ENCODE data around the gene MYMK.

Gene MYMK

GRCh38 chr9:133505186-133505830 is 19.5 kb downstream of the MYMK start:
- no peak for DNase-seq (ENCODE audit: low read depth, low spot score)

DNA sequence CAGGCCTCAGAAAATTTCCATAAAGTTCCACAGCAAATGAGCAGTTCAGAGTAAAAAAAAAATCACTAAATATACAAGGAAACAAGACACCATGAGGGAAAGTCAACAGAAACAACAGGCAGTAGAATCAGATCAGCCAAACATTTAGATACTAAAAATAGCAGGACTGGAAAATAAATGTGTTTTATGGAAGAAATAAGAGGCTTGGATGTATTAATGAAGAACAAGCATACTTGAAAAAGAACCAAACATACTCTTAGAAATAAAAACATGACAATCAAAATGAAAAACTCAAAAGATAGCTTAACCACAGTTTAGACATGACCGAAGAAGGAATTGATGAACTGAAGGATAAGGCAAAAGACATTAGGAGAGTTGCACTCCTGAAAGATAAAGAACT is 22.6 kb downstream of the MYMK start:
- DNase-seq (ENCODE audit: low read depth, low spot score), result no peak

DNA sequence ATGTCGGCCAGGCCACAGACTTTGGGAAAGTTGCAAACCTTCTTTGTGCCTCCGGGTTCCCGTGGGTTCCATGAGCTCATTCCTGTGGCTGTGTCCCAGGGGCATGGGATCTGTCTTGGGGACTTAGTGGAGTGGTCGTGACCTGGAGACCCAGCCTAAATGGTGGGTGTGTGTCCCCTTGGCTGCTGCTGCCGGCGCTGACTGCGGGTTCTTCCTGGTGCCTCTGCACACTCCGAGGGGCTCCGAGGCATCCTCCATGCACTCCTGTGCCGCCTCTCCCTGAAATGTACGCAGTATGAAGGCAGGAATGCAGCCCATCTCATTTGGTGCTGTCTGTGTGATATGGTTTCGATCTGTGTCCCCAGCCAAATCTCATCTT is 24.9 kb downstream of the MYMK start:
- no peak for DNase-seq (ENCODE audit: low read depth, low spot score)

DNA sequence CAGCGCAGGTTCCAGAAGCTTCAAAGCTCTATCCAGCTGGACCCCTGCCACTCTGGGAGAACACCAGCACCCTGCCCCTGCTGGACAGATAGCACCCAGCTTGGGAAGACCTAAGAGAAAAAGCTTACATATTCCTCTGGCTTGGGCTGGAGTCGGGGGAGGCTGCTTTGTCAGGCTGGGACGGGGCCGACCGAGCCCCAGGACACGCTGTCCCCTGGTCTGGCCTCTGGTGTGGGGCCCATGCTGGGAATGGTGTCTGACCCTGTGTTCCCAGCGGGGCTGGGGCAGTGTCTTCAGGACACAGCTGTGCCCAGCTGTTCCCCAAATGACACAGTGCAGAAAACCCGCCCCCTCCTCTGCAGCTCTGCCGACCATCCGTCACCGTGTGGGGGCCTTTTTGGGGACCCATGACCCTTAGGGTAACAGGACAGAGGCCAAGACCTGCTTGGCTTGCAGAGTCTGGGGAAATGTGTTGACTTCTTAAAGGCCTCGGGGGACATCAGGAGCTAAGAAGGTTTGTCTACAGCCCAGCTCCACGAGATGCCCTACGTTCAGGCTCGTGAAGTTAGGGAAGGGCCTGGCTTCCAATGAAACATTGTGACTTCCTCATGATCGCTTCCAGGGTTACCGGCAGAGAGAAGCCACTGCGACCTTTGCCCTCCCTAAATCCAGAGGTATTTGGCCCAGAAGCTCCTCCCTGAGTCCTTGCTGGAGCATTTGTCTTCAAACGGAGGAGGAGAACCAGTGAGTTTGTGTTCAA is 25.4 kb downstream of the MYMK start:
- DNase-seq (ENCODE audit: low read depth, low spot score), result no peak

GRCh38 chr9:133496861-133497842 is 27.6 kb downstream of the MYMK start:
- no peak for DNase-seq (ENCODE audit: low read depth, low spot score)

- no peak for DNase-seq (ENCODE audit: low read depth, low spot score)
Measured at GRCh38 chr9:133495327-133496293, 29.1 kb downstream of the MYMK start.

GRCh38 chr9:133494636-133495326 is 30.0 kb downstream of the MYMK start:
- DNase-seq (ENCODE audit: low read depth, low spot score), result no peak

GRCh38 chr9:133493845-133494540 is 30.8 kb downstream of the MYMK start:
- DNase-seq (ENCODE audit: low read depth, low spot score), result no peak

GRCh38 chr9:133493428-133493827 is 31.3 kb downstream of the MYMK start:
- DNase-seq (ENCODE audit: low read depth, low spot score), result no peak

DNA sequence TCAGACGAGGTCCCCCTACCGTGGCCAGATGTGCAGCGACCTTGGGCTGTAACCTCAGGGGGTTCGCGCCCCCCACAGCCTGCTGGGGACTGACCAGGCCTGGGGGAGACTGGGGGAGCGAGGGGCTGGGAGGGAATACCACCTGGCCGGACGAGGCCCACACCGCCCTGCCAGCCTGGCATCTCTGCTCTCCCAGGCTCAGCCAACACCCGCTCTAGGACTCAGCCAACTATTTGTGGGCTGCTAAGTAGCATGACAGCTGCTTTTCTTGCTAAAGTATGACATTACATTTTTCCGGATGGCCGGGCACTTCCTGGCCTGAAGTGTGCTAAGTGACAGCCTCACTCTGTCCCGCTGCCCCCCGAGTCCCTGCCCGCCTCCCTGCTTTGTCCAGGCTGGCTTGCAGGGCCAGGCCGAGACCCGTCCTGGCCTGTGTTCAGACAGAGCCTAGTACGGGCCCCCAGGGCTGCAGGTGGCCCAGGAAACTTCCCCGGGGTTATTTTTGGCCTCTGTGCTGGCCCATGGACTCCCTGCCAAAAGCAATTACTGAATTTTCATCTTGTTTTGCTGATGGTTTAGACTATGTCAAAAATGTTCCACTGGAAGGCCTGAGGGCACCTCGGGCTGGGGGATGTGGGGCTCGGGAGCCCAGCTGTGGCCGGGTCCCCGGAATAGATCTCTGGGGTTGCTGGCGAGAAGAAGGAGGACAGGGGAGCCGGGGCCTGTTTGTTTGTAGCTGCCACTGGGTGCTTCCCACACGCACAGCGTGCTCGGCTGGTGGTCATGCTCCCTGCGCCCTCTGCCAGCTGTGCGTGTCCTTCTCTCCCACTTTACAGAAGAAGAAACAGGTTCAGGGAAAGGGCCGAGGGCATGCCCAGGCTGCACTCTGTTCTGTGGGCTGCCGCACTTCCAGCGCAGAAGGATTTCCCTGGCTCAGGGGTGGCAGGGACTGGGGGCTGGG is 32.4 kb downstream of the MYMK start:
- DNase-seq (ENCODE audit: low read depth, low spot score), result no peak

DNA sequence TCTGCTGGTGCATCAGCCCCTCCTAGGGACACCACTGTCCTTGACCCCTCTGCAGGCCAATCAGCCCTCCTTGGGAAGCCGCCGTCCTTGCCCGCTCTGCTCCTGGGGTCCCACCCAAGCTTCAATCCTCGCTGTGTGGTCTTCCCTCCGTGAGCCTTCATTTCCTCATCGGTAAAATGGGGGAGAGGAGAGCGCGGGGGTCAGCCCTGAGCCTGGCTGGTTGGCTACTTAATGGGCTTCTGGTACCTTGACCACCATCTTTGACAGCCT is 33.2 kb downstream of the MYMK start:
- no peak for DNase-seq (ENCODE audit: low read depth, low spot score)

DNA sequence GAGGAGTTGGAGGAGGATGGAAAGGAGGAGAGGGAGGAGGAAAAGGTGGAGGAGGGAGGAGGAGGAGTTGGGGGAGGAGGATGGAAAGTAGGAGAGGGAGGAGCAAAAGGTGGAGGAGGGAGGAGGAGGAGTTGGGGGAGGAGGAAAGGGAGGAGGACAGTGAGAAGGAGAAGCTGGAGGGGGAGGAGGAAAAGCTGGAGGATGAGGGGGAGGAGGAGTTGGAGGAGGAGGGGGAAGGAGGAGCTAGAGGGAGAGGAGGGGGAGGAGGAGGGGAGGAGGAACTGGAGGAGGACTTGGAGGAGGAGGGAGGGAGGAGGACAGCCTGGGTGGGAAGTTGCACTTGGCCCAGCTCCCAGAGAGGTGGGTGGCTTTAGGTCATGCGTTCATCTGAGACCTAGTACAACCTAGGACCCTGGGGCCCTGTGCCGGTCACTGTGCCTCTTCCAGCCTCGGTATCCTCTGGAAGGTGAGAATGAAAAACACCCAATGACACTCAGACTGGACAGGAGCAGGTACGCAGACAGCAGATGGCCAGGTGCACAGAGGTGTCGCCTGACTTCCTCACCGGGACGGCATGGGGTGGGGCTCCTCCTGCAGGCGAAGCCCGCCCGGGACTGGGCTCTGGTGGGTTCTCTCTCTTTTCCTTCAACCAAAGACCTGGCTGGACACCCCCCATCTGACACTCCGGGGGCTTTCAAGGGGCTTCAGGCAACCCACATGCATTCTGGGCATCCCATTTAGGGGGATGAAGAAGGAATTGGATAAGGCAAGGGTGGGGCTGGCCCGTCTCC is 33.7 kb downstream of the MYMK start:
- no peak for DNase-seq (ENCODE audit: low read depth, low spot score)

- no peak for DNase-seq (ENCODE audit: low read depth, low spot score)
Measured at GRCh38 chr9:133490201-133490681, 34.5 kb downstream of the MYMK start.

GRCh38 chr9:133489253-133490190 is 35.2 kb downstream of the MYMK start:
- DNase-seq (ENCODE audit: low read depth, low spot score), result no peak

DNA sequence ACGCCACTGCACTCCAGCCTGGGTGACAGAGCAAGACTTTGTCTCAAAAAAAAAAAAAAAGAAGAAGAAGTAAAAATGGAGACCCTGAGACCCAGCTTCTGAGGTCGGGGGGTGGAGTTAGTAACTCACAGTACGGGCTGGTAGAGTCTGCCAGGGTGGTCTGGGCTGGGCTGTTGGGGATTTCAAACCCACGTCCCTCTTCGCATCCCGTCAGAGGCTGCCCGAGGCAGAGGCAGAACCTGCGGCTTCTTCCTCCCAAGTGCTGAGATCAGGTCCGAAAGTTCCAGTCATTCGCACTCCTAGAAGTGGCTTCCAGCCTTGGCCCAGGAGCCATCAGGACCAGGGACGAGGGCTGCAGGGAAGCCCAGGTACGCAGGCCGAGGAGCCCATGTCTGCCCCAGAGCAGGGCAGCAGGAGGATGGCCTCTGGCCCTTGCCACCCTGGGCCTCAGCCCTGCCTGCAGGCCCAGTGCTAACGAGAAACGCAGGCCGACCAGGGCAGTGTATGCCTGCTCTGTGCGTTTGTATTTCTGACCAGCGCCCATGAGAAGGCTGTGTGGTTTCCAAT is 36.0 kb downstream of the MYMK start:
- no peak for DNase-seq (ENCODE audit: low read depth, low spot score)

GRCh38 chr9:133487331-133487725 is 37.4 kb downstream of the MYMK start:
- no peak for DNase-seq (ENCODE audit: low read depth, low spot score)
